GM19043 (cell line): ENCODE results near the gene SDHC.
"Not testable (repeated sequence)": the region's sequence is repeated elsewhere in the genome, so short reads cannot be mapped to it uniquely, and the experiment has no call there.

Experiments used
- ATAC-seq: cut with Tn5 transposase; IDR thresholded peaks from one replicate; pipeline ENCODE4 v1.9.1; 2021; ENCODE audit warnings: low read depth; ENCODE audit not compliant: unreplicated experiment

SDHC gene

GRCh38 chr1:161381707-161382106 is 67.5 kb downstream of the SDHC start:
- no peak for ATAC-seq

DNA sequence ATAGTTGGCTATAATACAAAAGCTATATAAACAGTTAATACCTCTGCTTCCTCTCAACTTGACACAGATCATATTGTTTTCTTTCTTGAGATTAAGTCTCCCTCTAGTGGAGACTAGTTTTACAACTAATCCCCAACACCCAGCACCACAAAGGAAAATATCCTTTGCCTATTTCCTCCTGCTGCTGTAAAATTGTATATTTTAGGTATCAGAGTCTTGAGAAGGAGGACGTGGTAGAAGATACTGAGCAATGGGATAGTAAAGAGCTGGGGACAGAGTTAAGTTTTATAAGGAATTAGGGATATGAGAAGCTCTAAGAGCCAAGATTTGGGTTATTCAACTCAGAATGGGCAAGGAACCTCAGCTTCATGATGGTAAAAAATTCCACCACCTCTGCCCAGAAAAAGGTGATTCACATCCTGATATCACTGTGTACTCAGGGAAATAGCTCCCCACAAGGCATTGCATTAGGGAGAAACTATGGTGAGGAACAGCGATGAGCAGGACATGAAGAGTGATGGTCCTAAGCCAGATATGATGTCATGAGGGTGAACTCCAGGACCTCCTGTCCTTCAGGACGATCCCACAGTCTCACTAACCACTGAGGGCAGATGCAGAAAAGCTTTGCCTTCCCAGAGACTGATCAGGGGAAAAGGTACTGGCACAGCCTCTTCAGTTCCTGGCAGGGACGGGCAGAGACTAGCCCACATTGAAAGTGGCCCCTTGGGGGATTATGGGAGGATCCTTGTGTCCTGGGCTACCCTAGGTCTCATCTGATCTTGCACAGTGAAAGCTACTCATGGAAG is 68.2 kb downstream of the SDHC start:
- no peak for ATAC-seq

- no peak for ATAC-seq
These were observed 74.5 kb downstream of the SDHC start for GRCh38 chr1:161388639-161389038.

GRCh38 chr1:161389158-161389557 is 75.0 kb downstream of the SDHC start:
- not testable (repeated sequence) for ATAC-seq

DNA sequence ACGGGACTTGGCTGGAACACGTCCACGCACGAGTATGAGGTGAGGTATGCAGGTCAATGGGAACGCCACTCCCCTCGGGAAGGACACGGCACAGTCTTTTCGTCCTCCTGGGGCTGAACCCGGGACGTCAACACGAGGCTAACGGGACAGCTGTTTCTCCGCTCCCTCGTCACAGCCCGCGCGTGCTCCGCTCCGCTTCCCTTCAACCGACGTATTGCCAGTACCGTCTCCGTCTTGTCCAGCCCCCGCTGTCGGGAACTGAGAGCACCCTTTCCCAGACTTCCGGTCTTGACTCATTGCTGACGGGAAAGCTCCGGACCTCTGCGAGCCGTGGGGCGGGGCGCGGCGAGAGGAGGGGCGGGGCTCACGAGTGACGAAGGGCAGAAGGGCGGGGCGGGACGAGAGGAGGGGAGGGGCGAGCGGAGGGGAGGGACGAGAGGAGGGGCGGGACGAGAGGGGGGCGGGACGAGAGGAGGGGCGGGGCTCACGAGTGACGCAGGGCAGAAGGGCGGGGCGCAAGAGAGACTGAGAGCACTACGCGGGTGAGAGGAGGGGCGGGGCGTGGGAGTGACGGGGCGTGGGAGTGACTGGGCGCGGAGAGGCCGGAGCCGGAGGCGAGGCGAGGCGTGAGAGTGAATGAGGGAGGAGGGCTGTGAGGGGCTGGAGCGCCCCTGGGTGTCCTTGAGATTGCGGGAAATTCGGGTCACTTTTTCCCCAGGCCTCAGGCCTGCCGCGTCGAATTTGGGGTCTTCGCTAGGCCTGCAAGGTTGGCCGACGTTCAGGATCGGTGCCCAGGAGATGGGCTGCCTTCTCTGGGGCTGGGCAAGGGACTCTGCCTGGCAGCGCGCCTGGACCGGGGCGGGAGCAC is 75.7 kb downstream of the SDHC start:
- ATAC-seq: peak; percentile 77

- ATAC-seq: no peak
These were observed 76.3 kb downstream of the SDHC start for GRCh38 chr1:161390559-161390858.

GRCh38 chr1:161391136-161391535 is 77.0 kb downstream of the SDHC start:
- ATAC-seq: not testable (repeated sequence)

GRCh38 chr1:161391611-161392010 is 77.4 kb downstream of the SDHC start:
- ATAC-seq: no peak

DNA sequence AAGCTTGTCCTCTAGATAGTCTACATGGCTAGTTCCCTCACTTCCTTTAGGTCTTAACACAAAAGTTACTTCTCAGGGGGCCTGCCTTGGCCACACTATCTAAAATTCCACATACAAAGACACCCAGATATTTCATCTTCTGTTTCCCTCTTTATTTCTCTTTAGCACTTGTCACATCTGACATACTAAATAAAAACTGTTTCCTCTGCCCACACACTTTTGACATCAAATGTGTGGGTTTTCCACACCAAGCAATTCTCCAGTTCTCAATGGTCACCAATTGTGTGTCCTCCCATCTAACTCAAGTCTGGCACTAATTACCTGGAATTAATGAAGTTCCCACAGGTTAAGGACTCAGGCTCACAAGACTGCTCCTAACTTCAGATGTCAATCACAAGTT is 79.0 kb downstream of the SDHC start:
- no peak for ATAC-seq

DNA sequence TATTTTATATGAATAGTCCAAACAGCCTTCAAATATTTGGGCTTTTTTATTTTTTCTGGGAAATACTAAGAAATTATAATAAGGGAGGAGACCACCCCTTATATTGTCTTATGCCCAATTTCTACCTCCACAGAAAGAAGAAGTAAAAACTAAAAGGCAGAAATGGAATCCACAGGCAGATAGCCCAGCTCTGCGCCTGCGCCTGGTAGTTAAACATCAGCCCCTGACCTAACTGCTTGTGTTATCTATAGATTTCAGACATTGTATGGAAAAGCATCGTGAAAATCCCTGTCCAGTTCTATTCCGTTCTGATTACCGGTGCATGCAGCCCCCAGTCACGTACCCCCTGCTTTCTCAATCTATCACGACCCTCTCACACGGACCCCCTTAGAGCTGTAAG is 82.9 kb downstream of the SDHC start:
- not testable (repeated sequence) for ATAC-seq

- ATAC-seq: no peak
These were observed 84.7 kb downstream of the SDHC start for GRCh38 chr1:161398900-161399256.

DNA sequence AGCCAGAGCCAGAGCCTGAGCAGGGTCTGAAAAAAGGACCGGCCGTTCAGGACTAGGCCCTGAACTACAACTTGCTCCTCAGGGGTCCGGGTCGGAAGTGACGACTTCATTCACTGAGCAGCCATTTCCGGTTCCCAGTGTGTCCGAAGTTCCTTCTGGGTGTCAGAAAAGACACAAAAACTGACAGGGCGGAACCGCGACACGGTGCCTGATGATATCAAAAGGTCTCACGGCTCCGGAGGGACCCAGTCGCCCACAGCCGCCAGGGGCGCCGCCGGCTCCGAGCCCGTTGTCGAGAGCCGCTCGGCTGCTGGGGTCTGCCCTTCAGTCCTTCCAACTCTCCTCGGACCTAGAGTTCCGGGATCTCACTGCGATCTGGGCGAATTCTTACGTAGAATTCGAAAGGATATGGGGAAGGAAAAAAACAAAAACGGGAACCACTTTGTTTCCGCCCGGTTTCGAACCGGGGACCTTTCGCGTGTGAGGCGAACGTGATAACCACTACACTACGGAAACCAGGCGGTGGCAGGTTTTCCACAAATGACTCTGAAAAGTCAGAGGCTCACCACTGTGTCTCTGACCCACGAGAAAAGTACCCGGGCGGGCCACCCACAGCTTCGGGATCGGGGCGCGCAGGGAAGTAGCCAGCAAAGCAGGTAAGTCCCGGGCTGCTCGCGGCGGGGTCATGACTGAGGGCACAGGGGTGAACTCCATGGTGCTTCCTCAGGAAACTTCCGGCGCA is 85.2 kb downstream of the SDHC start:
- peak; percentile 74 for ATAC-seq

DNA sequence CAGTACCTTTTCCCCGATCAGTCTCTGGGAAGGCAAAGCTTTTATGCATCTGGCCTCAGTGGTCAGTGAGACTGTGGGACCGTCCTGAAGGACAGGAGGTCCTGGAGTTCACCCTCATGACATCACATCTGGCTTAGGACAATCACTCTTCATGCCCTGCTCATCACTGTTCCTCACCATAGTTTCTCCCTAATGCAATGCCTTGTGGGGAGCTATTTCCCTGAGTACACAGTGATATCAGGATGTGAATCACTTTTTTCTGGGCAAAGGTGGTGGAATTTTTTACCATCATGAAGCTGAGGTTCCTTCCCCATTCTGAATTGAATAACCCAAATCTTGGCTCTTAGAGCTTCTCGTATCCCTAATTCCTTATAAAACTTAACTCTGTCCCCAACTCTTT is 88.3 kb downstream of the SDHC start:
- no peak for ATAC-seq

GRCh38 chr1:161404051-161404597 is 89.9 kb downstream of the SDHC start:
- ATAC-seq: no peak

- not testable (repeated sequence) for ATAC-seq
These were observed 92.4 kb downstream of the SDHC start for GRCh38 chr1:161406551-161406950.

DNA sequence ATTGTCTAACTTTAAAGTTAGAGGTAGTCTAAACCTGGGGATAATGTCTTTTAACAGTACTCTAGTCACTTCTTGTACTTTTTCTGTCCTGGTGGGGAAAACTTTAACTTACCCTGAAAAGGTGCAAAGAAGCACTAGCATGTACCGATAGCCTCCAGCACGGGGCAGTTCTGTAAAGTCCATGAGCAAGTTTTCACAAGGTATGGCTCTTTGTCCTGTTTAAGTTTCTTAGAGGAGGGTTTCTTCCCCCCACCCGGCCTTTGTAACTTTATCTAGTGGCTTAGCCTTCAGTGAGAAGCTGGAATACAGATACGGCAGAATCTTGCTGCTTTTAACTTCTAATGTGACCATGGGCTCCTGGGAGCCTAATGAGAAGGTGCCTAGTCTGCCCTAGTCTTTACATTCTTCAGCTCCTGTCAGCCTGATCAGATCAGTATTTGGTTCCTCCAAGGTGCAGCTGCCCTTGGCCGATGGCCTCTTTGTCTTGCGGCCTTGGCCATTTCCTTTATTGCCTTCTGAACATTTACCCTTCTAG is 93.3 kb downstream of the SDHC start:
- no peak for ATAC-seq

- ATAC-seq: no peak
These were observed 94.4 kb downstream of the SDHC start for GRCh38 chr1:161408429-161409052.

GRCh38 chr1:161409848-161410635 is 95.9 kb downstream of the SDHC start:
- not testable (repeated sequence) for ATAC-seq

GRCh38 chr1:161410636-161410970 is 96.4 kb downstream of the SDHC start:
- ATAC-seq: not testable (repeated sequence)
